A549 (cell line): ENCODE results near the gene CNOT1.

Experiments used
- ATOH8 ChIP-seq: fragments of 250-450 bp; sonication (Bioruptor Pico); IDR thresholded peaks from 2 replicates; pipeline ENCODE4 v1.5.0; 2020; ENCODE audit warnings: low read depth, mild to moderate bottlenecking, moderate library complexity
- CTCF ChIP-seq: fragments of >200 bp; sonication (Bioruptor Twin); formaldehyde crosslinking; IDR thresholded peaks from 3 replicates; pipeline ENCODE4 v1.5.1; 2016

DNA sequence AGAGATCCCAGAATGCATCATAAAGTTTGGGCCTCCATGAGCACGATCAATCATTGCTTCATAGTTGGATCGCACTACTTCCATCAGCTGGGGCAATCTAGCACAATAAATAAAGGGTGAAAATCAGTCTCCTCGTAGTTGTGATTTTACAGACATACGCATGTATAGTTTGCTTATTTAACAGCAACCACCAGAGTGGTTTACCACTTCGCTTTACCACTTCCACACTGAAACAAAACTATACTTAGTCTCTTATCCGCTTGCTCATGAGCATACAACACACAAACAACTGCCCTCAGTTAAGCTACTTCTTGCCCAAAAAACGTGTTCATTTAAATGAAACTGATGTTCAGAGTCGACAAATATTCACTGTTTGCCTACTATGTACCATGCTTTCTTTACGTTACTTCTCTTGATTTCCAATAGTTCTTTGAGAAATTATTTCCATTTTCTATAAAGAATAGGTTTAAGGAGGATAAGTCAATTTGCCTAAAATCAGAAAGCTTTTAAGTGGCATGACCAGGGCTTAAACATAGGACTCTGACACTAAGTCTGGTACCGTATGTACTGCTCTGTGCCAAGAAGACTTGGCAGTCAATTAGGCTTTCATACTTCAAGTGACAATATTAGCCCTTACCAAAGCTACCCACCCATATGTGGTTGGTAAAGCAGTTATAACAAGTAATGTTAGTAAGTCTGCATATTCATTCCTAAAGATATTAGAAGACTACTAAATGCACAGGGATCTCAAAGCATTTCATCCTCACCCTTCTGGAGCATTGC is 92.3 kb downstream of the CNOT1 start:
- TF ChIP-seq ATOH8 (CRISPR knock-in tag) (no peak), CTCF (no peak)
